DOHH2 (cell line): ENCODE data around the gene SCUBE2.

Experiments
- H3F3A ChIP-seq: fragments of 200-600 bp; sonication (generic), shearing (Covaris generic); 2 replicates; pipeline ENCODE4 v1.6.0; 2016; ENCODE audit warnings: antibody characterized with exemption, mild to moderate bottlenecking; ENCODE audit not compliant: control insufficient read depth, insufficient read depth
- H3K27ac ChIP-seq: fragments of 200-600 bp; sonication (generic); 2 replicates; pipeline ENCODE4 v1.5.1; 2014; ENCODE audit warnings: low read depth, mild to moderate bottlenecking, low read length, moderate library complexity
- H3K27me3 ChIP-seq: fragments of 200-600 bp; sonication (generic); 2 replicates; pipeline ENCODE4 v1.6.1; 2014; ENCODE audit warnings: mild to moderate bottlenecking, low read length, mixed read lengths; ENCODE audit not compliant: control insufficient read depth
- H3K36me3 ChIP-seq: fragments of 200-600 bp; sonication (generic); 2 replicates; pipeline ENCODE4 v1.6.1; 2014; ENCODE audit warnings: mild to moderate bottlenecking, low read length, moderate library complexity, mixed read lengths; ENCODE audit not compliant: control insufficient read depth
- H3K4me1 ChIP-seq: fragments of 200-600 bp; sonication (generic); 2 replicates; pipeline ENCODE4 v1.6.1; 2014; ENCODE audit warnings: mild to moderate bottlenecking, low read length, mixed read lengths; ENCODE audit not compliant: control insufficient read depth
- H3K4me2 ChIP-seq: fragments of 200-600 bp; sonication (generic); 2 replicates; pipeline ENCODE4 v1.6.0; 2014; ENCODE audit warnings: mild to moderate bottlenecking, low read length, moderate library complexity
- H3K4me3 ChIP-seq: fragments of 200-600 bp; sonication (generic); 2 replicates; pipeline ENCODE4 v1.5.1; 2014; ENCODE audit warnings: mild to moderate bottlenecking, low read length, mixed read lengths
- H3K79me2 ChIP-seq: fragments of 200-600 bp; sonication (generic); 2 replicates; pipeline ENCODE4 v1.6.1; 2014; ENCODE audit warnings: mild to moderate bottlenecking, low read length, mixed read lengths; ENCODE audit not compliant: control insufficient read depth
- H3K9me2 ChIP-seq: fragments of 200-600 bp; sonication (generic); replicated peaks from 2 replicates; pipeline ENCODE4 v1.6.1; 2014; ENCODE audit warnings: mild to moderate bottlenecking, low read length, mixed read lengths; ENCODE audit not compliant: control insufficient read depth
- H3K9me3 ChIP-seq: fragments of 200-600 bp; sonication (generic); 2 replicates; pipeline ENCODE4 v1.6.1; 2014; ENCODE audit warnings: antibody characterized with exemption, low read length, mixed read lengths; ENCODE audit not compliant: control insufficient read depth, insufficient read depth
- H4K20me1 ChIP-seq: fragments of 200-600 bp; sonication (generic); 2 replicates; pipeline ENCODE4 v1.6.0; 2014; ENCODE audit warnings: low read depth, mild to moderate bottlenecking, antibody characterized with exemption, low read length, moderate library complexity; ENCODE audit not compliant: control insufficient read depth, insufficient read depth
- EZH2phosphoT487 ChIP-seq: fragments of 200-600 bp; sonication (generic); IDR thresholded peaks from 2 replicates; pipeline ENCODE4 v1.6.1; 2017; ENCODE audit warnings: borderline replicate concordance, mild to moderate bottlenecking, antibody characterized with exemption, low read length, moderate library complexity, mixed read lengths
- TF ChIP-seq, protein P1 (sequence below): fragments of 200-600 bp; sonication (generic); IDR thresholded peaks from one replicate; pipeline ENCODE4 v1.5.1; 2014; ENCODE audit warnings: antibody characterized with exemption, mild to moderate bottlenecking, low read depth, low read length; ENCODE audit not compliant: poor library complexity, severe bottlenecking

Gene SCUBE2

DNA sequence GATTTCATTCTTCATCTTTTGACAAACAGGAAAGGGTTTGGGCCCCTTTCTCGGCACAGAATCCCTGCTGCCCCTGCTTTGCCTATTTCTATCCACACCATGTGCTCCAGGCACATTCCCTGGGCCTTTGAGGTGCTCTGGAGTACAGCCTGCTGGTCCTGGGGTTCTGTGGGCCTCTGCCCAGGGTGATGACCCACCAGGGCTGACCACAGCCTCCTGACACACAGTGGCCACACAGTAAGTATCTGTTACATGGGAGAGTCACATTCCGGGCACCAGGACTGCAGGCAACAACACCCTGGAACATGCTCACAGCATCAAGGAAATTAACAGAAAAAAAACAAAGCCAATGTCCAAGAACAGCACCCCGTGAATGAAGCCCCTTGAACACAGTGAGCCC lies 39.1 kb downstream of the SCUBE2 start:
- no peaks in the 10 kb centered on the region for H3K9me3 ChIP-seq
- no peak overlapping the region for H3K4me3 ChIP-seq
- H3K36me3 ChIP-seq: no peaks in the 10 kb centered on the region
- no peaks in the 10 kb centered on the region for H3F3A ChIP-seq
- no peaks in the 10 kb centered on the region for H3K4me1 ChIP-seq
- no peak overlapping the region for H3K4me2 ChIP-seq
- no peak overlapping the region for H3K27ac ChIP-seq
- no peaks in the 10 kb centered on the region for H3K79me2 ChIP-seq
- no peaks in the 10 kb centered on the region for H4K20me1 ChIP-seq
- H3K27me3 ChIP-seq: peaks cover 19% of the 10 kb centered on the region; the same call in 1 of the 2 replicates
- H3K9me2 ChIP-seq: no peaks in the 10 kb centered on the region
- TF ChIP-seq EZH2phosphoT487: no peak
- TF ChIP-seq, protein P1, sequence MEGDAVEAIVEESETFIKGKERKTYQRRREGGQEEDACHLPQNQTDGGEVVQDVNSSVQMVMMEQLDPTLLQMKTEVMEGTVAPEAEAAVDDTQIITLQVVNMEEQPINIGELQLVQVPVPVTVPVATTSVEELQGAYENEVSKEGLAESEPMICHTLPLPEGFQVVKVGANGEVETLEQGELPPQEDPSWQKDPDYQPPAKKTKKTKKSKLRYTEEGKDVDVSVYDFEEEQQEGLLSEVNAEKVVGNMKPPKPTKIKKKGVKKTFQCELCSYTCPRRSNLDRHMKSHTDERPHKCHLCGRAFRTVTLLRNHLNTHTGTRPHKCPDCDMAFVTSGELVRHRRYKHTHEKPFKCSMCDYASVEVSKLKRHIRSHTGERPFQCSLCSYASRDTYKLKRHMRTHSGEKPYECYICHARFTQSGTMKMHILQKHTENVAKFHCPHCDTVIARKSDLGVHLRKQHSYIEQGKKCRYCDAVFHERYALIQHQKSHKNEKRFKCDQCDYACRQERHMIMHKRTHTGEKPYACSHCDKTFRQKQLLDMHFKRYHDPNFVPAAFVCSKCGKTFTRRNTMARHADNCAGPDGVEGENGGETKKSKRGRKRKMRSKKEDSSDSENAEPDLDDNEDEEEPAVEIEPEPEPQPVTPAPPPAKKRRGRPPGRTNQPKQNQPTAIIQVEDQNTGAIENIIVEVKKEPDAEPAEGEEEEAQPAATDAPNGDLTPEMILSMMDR: no peak

DNA sequence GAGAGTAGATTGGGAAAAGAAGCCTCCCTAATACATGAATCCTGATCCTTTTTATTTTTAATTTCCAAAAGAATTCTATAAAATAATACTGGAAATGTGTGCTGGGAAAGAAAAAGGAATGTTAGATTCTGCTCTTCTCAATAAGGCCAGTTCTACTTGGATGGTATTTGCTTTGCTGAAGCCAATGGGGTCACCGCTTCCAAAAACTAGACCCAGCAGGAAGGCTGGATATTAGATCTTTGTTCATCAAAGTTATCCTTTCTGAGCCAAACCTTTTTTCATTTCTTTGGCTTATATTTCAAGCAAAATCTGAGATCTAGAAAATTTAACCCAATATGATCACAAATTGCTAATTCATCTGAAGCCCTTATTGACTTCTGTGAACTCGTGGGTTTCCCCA lies 41.4 kb downstream of the SCUBE2 start:
- Histone ChIP-seq H3K27ac (no peak overlapping the region), H3F3A (no peaks in the 10 kb centered on the region), H3K9me2 (no peaks in the 10 kb centered on the region), H3K4me3 (no peak overlapping the region), H3K4me2 (no peak overlapping the region), H3K79me2 (no peaks in the 10 kb centered on the region), H3K36me3 (no peaks in the 10 kb centered on the region), H3K9me3 (no peaks in the 10 kb centered on the region), H3K27me3 (peaks cover 10% of the 10 kb centered on the region; the same call in 1 of the 2 replicates), H3K4me1 (no peaks in the 10 kb centered on the region), H4K20me1 (no peaks in the 10 kb centered on the region)
- TF ChIP-seq, protein P1: no peak
- no peak for TF ChIP-seq EZH2phosphoT487

DNA sequence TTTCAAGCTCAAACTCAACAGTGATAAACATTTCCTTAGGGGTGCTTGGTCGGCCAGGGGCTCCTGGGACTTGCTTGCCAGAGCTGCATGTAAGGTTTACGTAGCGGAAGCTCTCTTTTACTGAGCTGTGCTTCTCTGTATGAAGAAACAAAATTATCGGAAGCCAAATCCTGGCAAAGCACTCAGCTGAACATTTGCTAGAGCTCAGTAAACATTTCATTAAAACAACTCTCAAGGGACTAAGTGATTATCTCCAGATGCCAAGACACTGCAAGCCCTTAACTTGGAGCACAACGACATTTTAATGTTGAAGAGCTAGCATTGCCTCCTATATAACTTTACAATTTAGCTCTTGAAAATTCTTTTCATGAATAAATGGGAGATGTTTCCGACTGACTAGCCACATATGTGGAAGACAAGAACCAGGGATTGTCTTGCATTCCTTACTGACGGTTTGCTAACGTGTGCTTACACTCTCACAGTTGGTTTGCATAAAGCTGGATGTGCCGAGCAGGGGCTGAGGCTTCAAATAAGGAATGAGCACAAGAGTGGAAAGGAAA lies 43.4 kb downstream of the SCUBE2 start:
- no peaks in the 10 kb centered on the region for H3F3A ChIP-seq
- no peak overlapping the region for H3K27ac ChIP-seq
- H3K4me2 ChIP-seq: no peak overlapping the region
- H4K20me1 ChIP-seq: no peaks in the 10 kb centered on the region
- H3K36me3 ChIP-seq: no peaks in the 10 kb centered on the region
- H3K4me3 ChIP-seq: no peak overlapping the region
- no peaks in the 10 kb centered on the region for H3K9me3 ChIP-seq
- no peaks in the 10 kb centered on the region for H3K79me2 ChIP-seq
- TF ChIP-seq EZH2phosphoT487: no peak
- TF ChIP-seq, protein P1: no peak
- peaks cover 10% of the 10 kb centered on the region; the same call in 1 of the 2 replicates for H3K27me3 ChIP-seq
- no peaks in the 10 kb centered on the region for H3K9me2 ChIP-seq
- H3K4me1 ChIP-seq: no peaks in the 10 kb centered on the region

DNA sequence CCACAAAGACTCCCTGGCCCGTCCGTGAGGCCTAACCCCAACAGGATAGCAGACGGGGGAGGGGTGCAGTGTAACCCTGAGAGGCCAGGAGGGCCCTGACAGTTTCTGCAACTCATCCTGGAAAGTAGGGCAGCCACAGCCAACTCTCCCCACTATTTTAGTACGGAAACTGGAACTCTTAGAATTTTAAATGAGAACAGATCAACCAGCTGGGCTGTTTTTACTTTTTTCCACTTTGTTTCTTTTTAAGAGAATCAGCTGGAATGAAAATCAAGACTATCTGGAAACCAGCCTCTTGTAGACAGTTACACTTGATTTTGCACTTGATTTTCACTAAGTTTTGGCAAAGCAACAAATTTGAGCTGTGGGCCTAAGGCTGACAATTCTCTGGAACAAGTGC lies 44.9 kb downstream of the SCUBE2 start:
- H3F3A ChIP-seq: no peaks in the 10 kb centered on the region
- no peak for TF ChIP-seq EZH2phosphoT487
- TF ChIP-seq, protein P1: no peak
- no peaks in the 10 kb centered on the region for H3K9me3 ChIP-seq
- H3K36me3 ChIP-seq: no peaks in the 10 kb centered on the region
- peaks cover 11% of the 10 kb centered on the region; the same call in 1 of the 2 replicates for H3K27me3 ChIP-seq
- H3K9me2 ChIP-seq: no peaks in the 10 kb centered on the region
- no peak overlapping the region for H3K4me3 ChIP-seq
- no peaks in the 10 kb centered on the region for H3K79me2 ChIP-seq
- no peaks in the 10 kb centered on the region for H4K20me1 ChIP-seq
- H3K4me2 ChIP-seq: no peak overlapping the region
- no peaks in the 10 kb centered on the region for H3K4me1 ChIP-seq
- no peak overlapping the region for H3K27ac ChIP-seq
